Smooth muscle cell (in vitro differentiated cells): ENCODE results near the gene LYZL4. TPM values are rescaled to one million over a fixed set of nuclear protein-coding genes. Genes with fewer than 3 reads are reported as not detected.

Source experiments
- DNase-seq: peaks from one replicate; lab custom pipeline; 2025; ENCODE audit not compliant: unreplicated experiment; lab: John Stamatoyannopoulos, UW
- H2AFZ ChIP-seq: fragments of 200-600 bp; sonication (generic); 2 replicates; pipeline ENCODE4 v1.6.0; 2016; ENCODE audit warnings: antibody characterized with exemption, low read depth, mild to moderate bottlenecking
- H3F3A ChIP-seq: fragments of 200-600 bp; sonication (generic); 2 replicates; pipeline ENCODE4 v1.6.0; 2017; ENCODE audit warnings: antibody characterized with exemption, low read depth
- H3K27ac ChIP-seq: fragments of 200-600 bp; sonication (generic); 2 replicates; pipeline ENCODE4 v1.5.1; 2016; ENCODE audit warnings: low read depth, mild to moderate bottlenecking
- H3K27me3 ChIP-seq: fragments of 200-600 bp; sonication (generic); 2 replicates; pipeline ENCODE4 v1.6.1; 2016; ENCODE audit warnings: low read depth, mild to moderate bottlenecking
- H3K36me3 ChIP-seq: fragments of 200-600 bp; sonication (generic); 2 replicates; pipeline ENCODE4 v1.5.1; 2016; ENCODE audit warnings: low read depth
- H3K4me1 ChIP-seq: fragments of 200-600 bp; sonication (generic); 2 replicates; pipeline ENCODE4 v1.5.1; 2016; ENCODE audit warnings: low read depth
- H3K4me2 ChIP-seq: fragments of 200-600 bp; sonication (generic); 2 replicates; pipeline ENCODE4 v1.6.0; 2016; ENCODE audit warnings: mild to moderate bottlenecking
- H3K4me3 ChIP-seq: fragments of 200-600 bp; sonication (generic); 2 replicates; pipeline ENCODE4 v1.5.1; 2016; ENCODE audit warnings: mild to moderate bottlenecking
- H3K79me2 ChIP-seq: fragments of 200-600 bp; sonication (generic); 2 replicates; pipeline ENCODE4 v1.6.0; 2016; ENCODE audit warnings: low read depth, mild to moderate bottlenecking
- H3K9ac ChIP-seq: fragments of 200-600 bp; sonication (generic); 2 replicates; pipeline ENCODE4 v1.6.0; 2016; ENCODE audit warnings: low read depth
- H3K9me3 ChIP-seq: fragments of 200-600 bp; sonication (generic); replicated peaks from 2 replicates; pipeline ENCODE4 v1.5.1; 2016; ENCODE audit warnings: low read depth
- H4K20me1 ChIP-seq: fragments of 200-600 bp; sonication (generic); 2 replicates; pipeline ENCODE4 v1.6.0; 2016; ENCODE audit warnings: low read depth
- WGBS: methylation state at CpG from one replicate; pipeline ENCODE4 v1.1.7; 2016; ENCODE audit warnings: low lambda C conversion rate; 5-methylcytosine and 5-hydroxymethylcytosine counted together
- polyA plus RNA-seq: library from polyadenylated mRNA; unstranded; fragments of >200 nt; fragmentation: Nextera tagmentation; extraction: Ambion mirVana; gene quantifications from 2 replicates; pipeline ENCODE4 v1.2.1, GENCODE V29; 2016
- total RNA-seq: library from RNA; depleted of rRNA; stranded (reverse); fragments of >200 nt; gene quantifications from 2 replicates; pipeline ENCODE4 v1.2.3, GENCODE V29; 2014
- TF ChIP-seq, protein P1 (sequence below): fragments of 200-600 bp; sonication (generic); IDR thresholded peaks from 2 replicates; pipeline ENCODE4 v1.5.1; 2017; ENCODE audit warnings: borderline replicate concordance, mild to moderate bottlenecking, antibody characterized with exemption; ENCODE audit not compliant: insufficient read depth, poor library complexity, severe bottlenecking

The LYZL4 gene
- total and polyA plus RNA-seq, 2 experiments from 2014 or later, result not detected

DNA sequence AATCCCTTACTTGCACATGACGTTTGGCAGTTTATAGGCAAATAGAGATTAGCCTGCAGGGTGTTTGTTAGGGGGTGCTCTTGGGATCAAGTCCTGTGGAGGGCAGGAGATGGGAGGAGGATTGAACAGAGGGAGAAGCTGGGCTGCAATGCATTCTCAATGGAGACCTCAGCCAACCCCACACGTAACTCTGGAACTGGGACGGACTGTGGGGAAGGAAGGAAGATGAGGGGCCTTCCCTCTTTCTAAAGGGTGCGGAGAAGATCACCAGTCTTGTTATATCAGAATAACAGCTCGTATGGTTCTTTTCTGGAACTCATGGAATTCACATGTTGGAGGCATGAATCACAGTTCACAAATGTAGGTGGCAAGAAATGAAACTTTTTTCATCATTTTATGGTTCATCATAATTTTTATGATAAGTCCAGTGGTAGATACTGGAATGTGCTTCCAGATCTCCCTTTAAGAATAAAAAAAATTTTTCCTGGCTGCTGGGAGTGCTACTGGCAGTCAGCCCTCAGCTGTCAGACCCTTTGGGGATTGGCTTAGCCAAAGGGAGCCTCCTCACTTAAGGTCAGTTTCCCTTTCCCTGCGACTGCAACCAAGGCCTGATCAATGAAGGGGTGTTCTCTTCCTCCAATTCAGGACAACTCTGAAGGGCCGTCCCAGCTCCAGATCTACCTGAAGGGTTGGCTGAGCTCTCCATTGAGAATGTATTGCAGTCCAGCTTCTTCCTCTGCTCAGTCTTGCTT, 20.5 kb upstream of the LYZL4 start:
- TF ChIP-seq, protein P1, sequence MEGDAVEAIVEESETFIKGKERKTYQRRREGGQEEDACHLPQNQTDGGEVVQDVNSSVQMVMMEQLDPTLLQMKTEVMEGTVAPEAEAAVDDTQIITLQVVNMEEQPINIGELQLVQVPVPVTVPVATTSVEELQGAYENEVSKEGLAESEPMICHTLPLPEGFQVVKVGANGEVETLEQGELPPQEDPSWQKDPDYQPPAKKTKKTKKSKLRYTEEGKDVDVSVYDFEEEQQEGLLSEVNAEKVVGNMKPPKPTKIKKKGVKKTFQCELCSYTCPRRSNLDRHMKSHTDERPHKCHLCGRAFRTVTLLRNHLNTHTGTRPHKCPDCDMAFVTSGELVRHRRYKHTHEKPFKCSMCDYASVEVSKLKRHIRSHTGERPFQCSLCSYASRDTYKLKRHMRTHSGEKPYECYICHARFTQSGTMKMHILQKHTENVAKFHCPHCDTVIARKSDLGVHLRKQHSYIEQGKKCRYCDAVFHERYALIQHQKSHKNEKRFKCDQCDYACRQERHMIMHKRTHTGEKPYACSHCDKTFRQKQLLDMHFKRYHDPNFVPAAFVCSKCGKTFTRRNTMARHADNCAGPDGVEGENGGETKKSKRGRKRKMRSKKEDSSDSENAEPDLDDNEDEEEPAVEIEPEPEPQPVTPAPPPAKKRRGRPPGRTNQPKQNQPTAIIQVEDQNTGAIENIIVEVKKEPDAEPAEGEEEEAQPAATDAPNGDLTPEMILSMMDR, result no peak
- WGBS, result 84% methylated on average over 7 of the region's 7 CpGs
- Histone ChIP-seq H3K9ac (no peak overlapping the region), H3K9me3 (no peaks in the 10 kb centered on the region), H4K20me1 (no peaks in the 10 kb centered on the region), H2AFZ (no peak overlapping the region), H3K4me1 (no peaks in the 10 kb centered on the region), H3K4me2 (no peak overlapping the region), H3K79me2 (no peaks in the 10 kb centered on the region), H3F3A (no peaks in the 10 kb centered on the region), H3K36me3 (no peaks in the 10 kb centered on the region), H3K27ac (no peak overlapping the region), H3K27me3 (no peaks in the 10 kb centered on the region), H3K4me3 (no peak overlapping the region)
- DNase-seq, result no peak

DNA sequence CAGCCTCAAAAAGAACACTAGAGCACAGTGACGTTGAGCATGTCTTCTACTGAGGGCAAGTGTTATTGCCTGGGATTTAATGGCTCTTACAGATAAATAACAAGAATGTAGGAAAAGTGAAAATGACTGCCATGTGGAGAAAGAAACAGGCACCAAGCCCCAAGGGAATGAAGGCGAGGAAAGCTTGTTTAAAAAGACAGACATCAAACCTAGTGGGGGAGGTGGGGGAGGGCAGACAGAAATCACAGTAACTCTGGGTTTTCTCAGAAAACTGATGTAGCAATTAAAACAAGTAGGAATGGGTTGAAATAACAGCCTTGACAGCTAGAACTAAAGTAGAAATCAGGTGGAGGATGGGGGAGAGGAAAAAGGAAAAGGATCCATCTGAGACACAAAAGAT, 18.4 kb upstream of the LYZL4 start:
- no peak overlapping the region for H3K9ac ChIP-seq
- no peak overlapping the region for H3K27ac ChIP-seq
- no peak overlapping the region for H2AFZ ChIP-seq
- no peaks in the 10 kb centered on the region for H3K4me1 ChIP-seq
- H4K20me1 ChIP-seq, result no peaks in the 10 kb centered on the region
- H3K36me3 ChIP-seq, result no peaks in the 10 kb centered on the region
- H3K4me2 ChIP-seq, result no peak overlapping the region
- 16% methylated on average over 2 of the region's 2 CpGs for WGBS
- DNase-seq, result no peak
- H3K9me3 ChIP-seq, result no peaks in the 10 kb centered on the region
- no peaks in the 10 kb centered on the region for H3K27me3 ChIP-seq
- H3K79me2 ChIP-seq, result no peaks in the 10 kb centered on the region
- H3K4me3 ChIP-seq, result no peak overlapping the region
- H3F3A ChIP-seq, result no peaks in the 10 kb centered on the region
- TF ChIP-seq, protein P1, result no peak

DNA sequence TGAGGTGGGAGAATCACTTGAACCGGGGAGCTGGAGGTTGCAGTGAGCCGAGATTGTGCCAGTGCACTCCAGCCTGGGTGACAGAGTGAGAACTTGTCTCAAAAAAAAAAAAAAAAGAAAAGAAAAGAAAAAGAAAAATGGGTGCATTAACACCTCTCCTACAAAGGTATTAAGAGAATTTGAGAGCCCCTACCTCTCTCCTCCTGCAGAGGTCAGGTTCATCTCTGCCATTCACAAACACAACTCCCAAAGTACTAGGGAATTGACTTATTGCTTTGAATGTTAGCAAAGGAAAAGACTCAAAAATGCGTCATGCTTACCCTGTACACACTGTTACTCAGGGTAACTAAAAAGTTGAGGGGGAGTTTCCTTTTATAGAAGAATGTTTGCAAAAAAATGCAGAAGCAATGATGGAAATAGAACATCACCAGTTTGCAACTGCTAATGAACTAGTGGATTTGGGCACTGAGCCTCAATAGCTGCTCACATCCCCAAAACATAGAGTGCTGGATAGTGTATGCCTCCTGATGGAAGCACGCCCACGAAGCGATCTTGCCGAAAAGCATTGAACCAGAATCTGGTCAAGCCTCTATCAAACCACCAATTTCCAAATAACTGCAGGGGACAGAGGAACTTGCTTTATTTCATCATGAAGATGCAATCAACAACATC, 15.5 kb upstream of the LYZL4 start:
- 89% methylated on average over 7 of the region's 7 CpGs for WGBS

More for the DNA sequence above, 15.5 kb upstream of the LYZL4 start:
- Histone ChIP-seq H3F3A (no peaks in the 10 kb centered on the region), H3K9ac (no peak overlapping the region), H3K27ac (no peak overlapping the region), H4K20me1 (no peaks in the 10 kb centered on the region), H3K27me3 (no peaks in the 10 kb centered on the region), H3K9me3 (no peaks in the 10 kb centered on the region), H2AFZ (no peak overlapping the region), H3K4me3 (no peak overlapping the region), H3K4me1 (no peaks in the 10 kb centered on the region), H3K36me3 (no peaks in the 10 kb centered on the region), H3K4me2 (no peak overlapping the region), H3K79me2 (no peaks in the 10 kb centered on the region)
- no peak for DNase-seq
- TF ChIP-seq, protein P1, result no peak
